ENCODE measurements around the gene SMCO3. TPM values are rescaled to one million over a fixed set of nuclear protein-coding genes. Genes with fewer than 3 reads are reported as not detected.
A peak's percentile ranks its signal among the peaks of the same experiment; 100 is the strongest.

The SMCO3 gene
- total RNA-seq, 1 experiment from 2014 or later = not detected

GRCh38 chr12:14777271-14777670 lies 36.7 kb downstream of the SMCO3 start:
- peaks cover 35% of the 10 kb centered on the region for H3K4me1 Mint-ChIP-seq (ENCODE audit: low read depth, unreplicated experiment)
- CTCF ChIA-PET = interaction anchor here (0.8 kb wide), 1 partner anchor 26 kb away, joined by 4 read pairs; the partner anchor contains the start of genes C12orf60 and WBP11
- no peaks in the 10 kb centered on the region for H3K27me3 Mint-ChIP-seq (ENCODE audit: unreplicated experiment)
- intact Hi-C loops (cut with micrococcal nuclease; ENCODE audit: unreplicated experiment) = no loop called here
- H3K36me3 Mint-ChIP-seq (ENCODE audit: insufficient read depth, unreplicated experiment) = peaks cover 37% of the 10 kb centered on the region
- peak; percentile 46 for DNase-seq
- no peaks in the 10 kb centered on the region for H3K9me3 Mint-ChIP-seq (ENCODE audit: low read depth, unreplicated experiment)
- peak overlapping the region; percentile 98 for H3K4me3 Mint-ChIP-seq (ENCODE audit: low read depth, unreplicated experiment)
- H3K27ac Mint-ChIP-seq (ENCODE audit: unreplicated experiment) = peak overlapping the region; percentile 52
- no TSS peak for BruUV-seq (replicated peaks)
- no peak for TF ChIP-seq CTCF (IDR thresholded peaks at IDR 0.05; ENCODE audit: unreplicated experiment)

- Mint-ChIP-seq H3K27me3 (ENCODE audit: unreplicated experiment) (no peaks in the 10 kb centered on the region), H3K36me3 (ENCODE audit: insufficient read depth, unreplicated experiment) (peaks cover 46% of the 10 kb centered on the region), H3K4me1 (ENCODE audit: low read depth, unreplicated experiment) (peaks cover 43% of the 10 kb centered on the region), H3K9me3 (ENCODE audit: low read depth, unreplicated experiment) (no peaks in the 10 kb centered on the region), H3K4me3 (ENCODE audit: low read depth, unreplicated experiment) (peak overlapping the region; percentile 98), H3K27ac (ENCODE audit: unreplicated experiment) (peak overlapping the region; percentile 89)
- DNase-seq = no peak
- intact Hi-C loops (cut with micrococcal nuclease; ENCODE audit: unreplicated experiment) = no loop called here
- CTCF ChIA-PET = no interaction called here
- BruUV-seq (replicated peaks) = no TSS peak
- TF ChIP-seq CTCF (IDR thresholded peaks at IDR 0.05; ENCODE audit: unreplicated experiment) = no peak
Observed at GRCh38 chr12:14776236-14776961, 37.6 kb downstream of the SMCO3 start.

- Mint-ChIP-seq H3K4me3 (ENCODE audit: low read depth, unreplicated experiment) (peak overlapping the region; percentile 98), H3K36me3 (ENCODE audit: insufficient read depth, unreplicated experiment) (peaks cover 54% of the 10 kb centered on the region), H3K4me1 (ENCODE audit: low read depth, unreplicated experiment) (peaks cover 43% of the 10 kb centered on the region), H3K27ac (ENCODE audit: unreplicated experiment) (peak overlapping the region; percentile 89), H3K9me3 (ENCODE audit: low read depth, unreplicated experiment) (no peaks in the 10 kb centered on the region), H3K27me3 (ENCODE audit: unreplicated experiment) (no peaks in the 10 kb centered on the region)
- DNase-seq = no peak
- TF ChIP-seq CTCF (IDR thresholded peaks at IDR 0.05; ENCODE audit: unreplicated experiment) = no peak
- BruUV-seq (replicated peaks) = no TSS peak
- CTCF ChIA-PET = interaction anchor here (1.7 kb wide), 1 partner anchor 28 kb away, joined by 5 read pairs; the partner anchor contains the start of genes C12orf60 and WBP11
- intact Hi-C loops (cut with micrococcal nuclease; ENCODE audit: unreplicated experiment) = no loop called here
Observed at GRCh38 chr12:14775636-14775980, 38.4 kb downstream of the SMCO3 start.

- Mint-ChIP-seq H3K27me3 (ENCODE audit: unreplicated experiment) (no peaks in the 10 kb centered on the region), H3K9me3 (ENCODE audit: low read depth, unreplicated experiment) (no peaks in the 10 kb centered on the region), H3K4me3 (ENCODE audit: low read depth, unreplicated experiment) (peak overlapping the region; percentile 98), H3K27ac (ENCODE audit: unreplicated experiment) (peak overlapping the region; percentile 89), H3K36me3 (ENCODE audit: insufficient read depth, unreplicated experiment) (peaks cover 59% of the 10 kb centered on the region), H3K4me1 (ENCODE audit: low read depth, unreplicated experiment) (peaks cover 43% of the 10 kb centered on the region)
- intact Hi-C loops (cut with micrococcal nuclease; ENCODE audit: unreplicated experiment) = no loop called here
- BruUV-seq (replicated peaks) = no TSS peak
- CTCF ChIA-PET = interaction anchor here (1.0 to 1.7 kb wide), 2 partner anchors 29 to 31 kb away, joined by 5 to 6 read pairs; partner anchors contain the start of genes C12orf60 and WBP11
- no peak for TF ChIP-seq CTCF (IDR thresholded peaks at IDR 0.05; ENCODE audit: unreplicated experiment)
- peak; percentile 50 for DNase-seq
Observed at GRCh38 chr12:14774906-14775635, 38.9 kb downstream of the SMCO3 start.
